ENCODE results near the gene EQTN.

DNA sequence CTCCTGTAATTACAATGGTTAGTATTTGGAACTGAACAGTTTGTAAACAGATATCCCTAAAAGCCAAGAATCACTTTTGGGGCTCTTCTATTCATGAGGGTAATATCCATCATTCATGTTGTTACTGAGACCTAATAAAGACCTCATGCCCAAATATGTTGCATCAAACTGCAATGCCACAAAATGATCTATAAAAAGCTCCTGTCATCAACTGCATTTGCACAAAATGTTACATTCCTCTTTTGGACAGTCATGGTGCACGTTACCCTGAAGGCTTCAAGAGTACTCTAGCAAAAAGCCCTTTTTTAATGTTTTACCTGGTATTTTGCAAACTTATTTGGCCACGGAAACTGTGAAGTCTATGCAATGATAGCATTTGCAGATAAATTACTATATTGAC, 14.2 kb upstream of the EQTN start:
- TF ChIP-seq GATA3 (IDR thresholded peaks at IDR 0.05; ENCODE audit: low read depth, low read length), result no peak
- no peak for TF ChIP-seq GATA2 (IDR thresholded peaks at IDR 0.05; ENCODE audit: low read depth, low read length)
